ENCODE measurements around the gene TP53TG5. TPM values are rescaled to one million over a fixed set of nuclear protein-coding genes. Genes with fewer than 3 reads are reported as not detected.

The TP53TG5 gene
- total RNA-seq, 2 experiments from 2014 or later, result not detected

DNA sequence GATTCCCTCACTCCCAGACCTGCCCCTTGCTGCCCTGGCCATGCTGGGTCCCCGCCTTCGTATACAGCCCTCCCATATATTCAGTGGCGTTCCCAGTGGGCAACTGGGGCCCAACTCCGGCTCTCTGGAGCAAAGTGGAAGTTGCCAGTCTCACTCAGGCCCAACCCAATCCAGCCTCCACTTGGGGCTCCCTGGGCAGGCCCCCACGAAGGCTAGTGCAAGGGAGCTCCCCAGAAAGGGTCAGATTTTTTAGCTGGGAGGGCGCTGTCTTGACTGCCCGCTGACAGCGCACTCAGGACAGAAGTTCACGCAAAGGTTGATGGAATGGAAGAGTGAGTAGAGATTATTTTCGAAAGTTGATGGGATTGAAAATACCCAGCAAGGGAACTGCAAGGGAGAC is 5.9 kb downstream of the TP53TG5 start:
- H3K4me3 Mint-ChIP-seq, result no peak overlapping the region
- peaks cover 46% of the 10 kb centered on the region for H3K4me1 Mint-ChIP-seq
- H3K27ac Mint-ChIP-seq, result peak overlapping the region; percentile 61
- ChIA-PET CTCF (interaction anchor here (1.0 to 5.6 kb wide), 8 partner anchors 9 to 399 kb away, joined by 3 to 194 read pairs (median 31); partner anchors contain the start of genes PIGT and SYS1), POLR2A (interaction anchor here (1.5 to 5.6 kb wide), 3 partner anchors 10 to 61 kb away, joined by 4 to 63 read pairs (median 24); partner anchors contain the start of genes PIGT and SYS1)
- H3K9me3 Mint-ChIP-seq, result no peaks in the 10 kb centered on the region
- no peaks in the 10 kb centered on the region for H3K27me3 Mint-ChIP-seq
- peak; percentile 8 for DNase-seq
- H3K36me3 Mint-ChIP-seq (ENCODE audit: low read depth), result peaks cover 14% of the 10 kb centered on the region

DNA sequence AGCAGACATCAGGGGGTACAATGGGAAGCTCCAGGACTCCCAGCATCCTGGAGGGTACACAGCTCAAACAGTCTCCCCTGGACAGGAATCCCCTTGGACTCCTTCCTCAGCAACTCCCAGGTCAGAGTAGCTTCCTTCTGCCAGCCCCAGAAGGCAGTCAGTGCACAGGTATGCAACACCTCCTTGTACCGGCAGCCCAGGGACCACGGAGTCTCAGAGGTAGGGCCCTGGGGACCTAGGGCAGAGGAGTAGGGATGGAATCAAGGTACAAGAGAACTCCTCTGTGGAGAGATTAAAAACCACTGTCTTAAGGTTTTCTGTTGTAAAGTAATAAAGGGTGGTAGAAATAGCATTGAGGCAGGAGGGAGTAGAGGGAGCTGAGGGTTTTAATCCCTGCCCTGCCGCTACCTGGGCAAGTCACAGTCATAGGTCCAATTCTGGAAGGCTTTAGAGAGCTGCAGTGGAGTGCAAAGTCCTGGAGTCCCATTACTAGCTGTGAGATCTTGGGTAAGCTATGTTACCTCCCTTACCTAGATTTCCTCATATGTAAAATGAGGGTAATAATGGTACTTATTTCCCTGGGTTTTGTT is 7.5 kb downstream of the TP53TG5 start:
- POLR2A ChIA-PET, result interaction anchor here (0.6 to 5.6 kb wide), 3 partner anchors 8 to 67 kb away, joined by 3 to 63 read pairs (median 5); partner anchors contain the start of genes PIGT and SYS1
- peaks cover 57% of the 10 kb centered on the region for H3K4me1 Mint-ChIP-seq
- CTCF ChIA-PET, result interaction anchor here (0.6 to 4.6 kb wide), 6 partner anchors 13 to 400 kb away, joined by 3 to 47 read pairs (median 12); no protein-coding TSS in a partner anchor
- H3K27ac Mint-ChIP-seq, result no peak overlapping the region
- no peak overlapping the region for H3K4me3 Mint-ChIP-seq
- no peak for DNase-seq
- H3K36me3 Mint-ChIP-seq (ENCODE audit: low read depth), result peaks cover 25% of the 10 kb centered on the region
- H3K27me3 Mint-ChIP-seq, result no peaks in the 10 kb centered on the region
- H3K9me3 Mint-ChIP-seq, result no peaks in the 10 kb centered on the region

DNA sequence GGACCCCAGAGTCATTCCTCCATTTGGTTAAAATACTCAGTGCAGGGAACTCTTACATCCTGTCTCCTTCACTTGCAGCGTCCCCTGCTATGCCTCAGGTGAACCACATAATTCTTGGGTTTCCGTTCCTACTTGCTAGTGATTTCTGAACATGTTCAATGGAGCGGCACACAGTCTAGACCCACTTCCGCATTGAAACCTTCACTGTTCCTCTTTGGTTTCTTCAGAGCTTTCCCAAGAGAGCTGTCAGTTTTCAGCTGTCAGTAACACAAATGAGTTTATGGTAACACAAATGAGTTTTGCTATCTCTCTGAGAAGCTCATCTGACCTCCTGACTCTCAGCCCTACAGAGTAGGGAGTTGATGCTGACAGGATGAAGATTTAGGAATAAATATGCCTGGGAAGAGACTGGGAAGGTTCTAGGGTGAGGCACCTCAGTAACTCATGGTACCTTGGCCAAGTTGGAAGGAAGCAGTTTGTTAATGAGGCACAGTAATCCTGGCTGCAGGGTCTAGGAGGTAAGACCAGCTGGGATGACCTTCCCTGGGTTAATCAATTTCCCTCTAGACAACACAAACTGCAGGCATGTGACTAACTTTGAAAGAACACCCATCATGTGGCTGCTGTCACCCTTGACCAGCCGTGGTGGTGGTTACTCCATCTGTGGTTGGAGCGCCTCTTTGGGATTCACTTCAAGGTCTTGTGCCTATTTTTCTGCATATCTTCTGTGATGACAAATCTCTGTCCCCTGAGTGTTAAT is 9.7 kb downstream of the TP53TG5 start:
- Mint-ChIP-seq H3K4me1 (peaks cover 63% of the 10 kb centered on the region), H3K27me3 (no peaks in the 10 kb centered on the region), H3K27ac (peak overlapping the region; percentile 67), H3K4me3 (peak overlapping the region; percentile 30), H3K9me3 (no peaks in the 10 kb centered on the region), H3K36me3 (ENCODE audit: low read depth) (peaks cover 37% of the 10 kb centered on the region)
- CTCF ChIA-PET, result interaction anchor here (0.6 to 3.3 kb wide), 6 partner anchors 64 to 775 kb away, joined by 3 to 36 read pairs (median 4); no protein-coding TSS in a partner anchor
- DNase-seq, result peak; percentile 61
- POLR2A ChIA-PET, result interaction anchor here (0.5 to 2.8 kb wide), 8 partner anchors 13 to 433 kb away, joined by 3 to 12 read pairs (median 5); partner anchors contain the start of genes PIGT and SDC4

DNA sequence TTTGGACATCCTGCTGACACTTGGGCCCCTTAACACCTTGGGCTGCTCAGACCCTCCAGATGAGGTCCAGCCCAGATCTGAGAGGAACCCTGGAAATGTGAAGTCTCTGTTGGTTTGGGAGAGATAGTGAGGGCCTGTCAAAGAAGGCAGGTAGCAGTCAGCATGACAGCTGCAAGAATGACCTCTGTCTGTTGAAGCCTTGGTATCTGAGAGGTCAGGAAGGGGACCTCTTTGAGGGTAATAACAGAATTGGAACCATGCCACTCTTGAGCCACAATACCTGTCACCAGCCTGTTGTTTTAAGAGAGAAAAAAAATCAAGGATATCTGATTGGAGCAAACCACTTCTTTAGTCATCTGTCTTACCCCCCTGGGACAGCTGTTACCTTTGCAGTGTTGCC is 11.0 kb downstream of the TP53TG5 start:
- H3K4me1 Mint-ChIP-seq, result peaks cover 58% of the 10 kb centered on the region
- DNase-seq, result no peak
- H3K27ac Mint-ChIP-seq, result no peak overlapping the region
- H3K9me3 Mint-ChIP-seq, result no peaks in the 10 kb centered on the region
- H3K27me3 Mint-ChIP-seq, result no peaks in the 10 kb centered on the region
- no peak overlapping the region for H3K4me3 Mint-ChIP-seq
- POLR2A ChIA-PET, result interaction anchor here (0.7 to 1.9 kb wide), 5 partner anchors 40 to 1616 kb away, joined by 3 to 5 read pairs (median 3); partner anchors contain the start of gene PIGT
- H3K36me3 Mint-ChIP-seq (ENCODE audit: low read depth), result peaks cover 37% of the 10 kb centered on the region
- CTCF ChIA-PET, result interaction anchor here (0.9 to 3.3 kb wide), 4 partner anchors 69 to 109 kb away, joined by 3 to 36 read pairs (median 6); no protein-coding TSS in a partner anchor

DNA sequence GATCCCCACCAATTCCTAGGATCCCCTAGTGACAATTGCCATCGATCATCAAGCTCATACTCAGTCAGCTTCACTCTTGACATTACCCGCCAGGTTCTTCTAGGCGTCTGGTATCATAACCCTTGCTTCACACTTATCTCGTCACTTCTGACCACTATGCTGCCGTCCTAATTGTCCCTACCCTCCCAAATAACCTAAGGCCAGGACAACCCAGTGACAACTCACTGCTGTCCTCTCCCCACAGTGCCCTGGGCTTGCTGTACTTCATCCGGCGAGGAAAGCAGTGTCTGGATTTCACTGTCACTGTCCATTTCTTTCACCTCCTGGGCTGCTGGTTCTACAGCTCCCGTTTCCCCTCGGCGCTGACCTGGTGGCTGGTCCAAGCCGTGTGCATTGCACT is 11.5 kb downstream of the TP53TG5 start:
- H3K4me1 Mint-ChIP-seq, result peaks cover 62% of the 10 kb centered on the region
- peaks cover 37% of the 10 kb centered on the region for H3K36me3 Mint-ChIP-seq (ENCODE audit: low read depth)
- no peaks in the 10 kb centered on the region for H3K9me3 Mint-ChIP-seq
- DNase-seq, result peak; percentile 10
- no peak overlapping the region for H3K27ac Mint-ChIP-seq
- H3K4me3 Mint-ChIP-seq, result no peak overlapping the region
- CTCF ChIA-PET, result interaction anchor here (0.9 to 8.2 kb wide), 4 partner anchors 44 to 110 kb away, joined by 3 to 156 read pairs (median 4); no protein-coding TSS in a partner anchor
- no peaks in the 10 kb centered on the region for H3K27me3 Mint-ChIP-seq
- POLR2A ChIA-PET, result interaction anchor here (1.2 to 1.9 kb wide), 2 partner anchors 40 to 49 kb away, joined by 3 to 5 read pairs; partner anchors contain the start of gene PIGT

DNA sequence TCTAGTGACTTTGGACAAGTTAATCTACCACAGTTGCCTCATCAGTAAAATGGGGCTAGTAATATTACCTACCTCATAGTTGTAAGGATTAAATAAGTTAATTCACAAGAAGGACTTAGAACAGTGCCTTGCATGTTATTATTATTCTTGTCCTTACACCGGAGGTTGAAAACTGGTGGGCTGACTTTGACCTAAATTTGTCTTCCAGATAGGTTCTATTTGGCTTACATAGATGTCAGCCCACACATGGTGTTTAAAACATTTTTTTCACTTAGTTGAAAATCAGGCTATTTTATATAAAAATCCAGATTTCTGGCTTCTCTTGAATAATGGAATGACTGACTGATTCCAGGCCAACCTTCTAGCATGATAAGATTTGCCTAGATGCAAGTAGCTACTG is 11.9 kb downstream of the TP53TG5 start:
- Mint-ChIP-seq H3K27ac (no peak overlapping the region), H3K36me3 (ENCODE audit: low read depth) (peaks cover 37% of the 10 kb centered on the region), H3K9me3 (no peaks in the 10 kb centered on the region), H3K27me3 (no peaks in the 10 kb centered on the region), H3K4me1 (peaks cover 62% of the 10 kb centered on the region), H3K4me3 (no peak overlapping the region)
- ChIA-PET POLR2A (interaction anchor here (1.0 to 7.3 kb wide), 4 partner anchors 7 to 71 kb away, joined by 3 to 63 read pairs (median 4); partner anchors contain the start of gene PIGT), CTCF (interaction anchor here (0.9 to 8.2 kb wide), 5 partner anchors 10 to 110 kb away, joined by 3 to 156 read pairs (median 3); no protein-coding TSS in a partner anchor)
- DNase-seq, result no peak

DNA sequence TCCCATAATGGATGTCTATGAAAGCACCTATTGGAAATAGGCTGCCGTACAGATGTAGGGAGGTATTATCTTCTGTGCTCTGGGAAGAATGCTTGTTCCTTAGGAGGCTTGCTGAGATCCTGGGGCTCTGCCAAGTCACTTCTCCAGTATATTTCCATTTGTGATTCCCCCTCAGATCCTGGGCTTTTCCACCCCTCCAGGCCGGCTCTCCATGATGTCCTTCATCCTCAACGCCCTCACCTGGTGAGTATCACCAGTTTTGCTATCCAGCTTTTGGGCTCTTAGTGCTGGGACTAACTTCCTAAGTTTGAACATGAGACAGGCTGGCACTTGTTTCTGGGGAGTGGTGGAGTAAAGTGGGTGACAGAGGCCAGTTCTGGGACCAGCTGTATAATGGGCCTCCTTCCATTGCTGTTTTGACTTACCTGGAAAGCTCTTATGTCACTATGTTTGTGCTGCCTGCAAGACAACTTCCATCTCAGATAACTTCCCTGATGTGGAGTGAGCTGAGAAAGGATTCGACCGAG is 12.6 kb downstream of the TP53TG5 start:
- H3K36me3 Mint-ChIP-seq (ENCODE audit: low read depth), result peaks cover 37% of the 10 kb centered on the region
- H3K4me1 Mint-ChIP-seq, result peaks cover 64% of the 10 kb centered on the region
- ChIA-PET POLR2A (interaction anchor here (1.0 to 7.3 kb wide), 4 partner anchors 8 to 71 kb away, joined by 3 to 63 read pairs (median 4); no protein-coding TSS in a partner anchor), CTCF (interaction anchor here (1.1 to 8.2 kb wide), 6 partner anchors 8 to 84 kb away, joined by 3 to 156 read pairs (median 20); no protein-coding TSS in a partner anchor)
- H3K4me3 Mint-ChIP-seq, result no peak overlapping the region
- no peaks in the 10 kb centered on the region for H3K27me3 Mint-ChIP-seq
- no peak overlapping the region for H3K27ac Mint-ChIP-seq
- peak; percentile 4 for DNase-seq
- no peaks in the 10 kb centered on the region for H3K9me3 Mint-ChIP-seq

DNA sequence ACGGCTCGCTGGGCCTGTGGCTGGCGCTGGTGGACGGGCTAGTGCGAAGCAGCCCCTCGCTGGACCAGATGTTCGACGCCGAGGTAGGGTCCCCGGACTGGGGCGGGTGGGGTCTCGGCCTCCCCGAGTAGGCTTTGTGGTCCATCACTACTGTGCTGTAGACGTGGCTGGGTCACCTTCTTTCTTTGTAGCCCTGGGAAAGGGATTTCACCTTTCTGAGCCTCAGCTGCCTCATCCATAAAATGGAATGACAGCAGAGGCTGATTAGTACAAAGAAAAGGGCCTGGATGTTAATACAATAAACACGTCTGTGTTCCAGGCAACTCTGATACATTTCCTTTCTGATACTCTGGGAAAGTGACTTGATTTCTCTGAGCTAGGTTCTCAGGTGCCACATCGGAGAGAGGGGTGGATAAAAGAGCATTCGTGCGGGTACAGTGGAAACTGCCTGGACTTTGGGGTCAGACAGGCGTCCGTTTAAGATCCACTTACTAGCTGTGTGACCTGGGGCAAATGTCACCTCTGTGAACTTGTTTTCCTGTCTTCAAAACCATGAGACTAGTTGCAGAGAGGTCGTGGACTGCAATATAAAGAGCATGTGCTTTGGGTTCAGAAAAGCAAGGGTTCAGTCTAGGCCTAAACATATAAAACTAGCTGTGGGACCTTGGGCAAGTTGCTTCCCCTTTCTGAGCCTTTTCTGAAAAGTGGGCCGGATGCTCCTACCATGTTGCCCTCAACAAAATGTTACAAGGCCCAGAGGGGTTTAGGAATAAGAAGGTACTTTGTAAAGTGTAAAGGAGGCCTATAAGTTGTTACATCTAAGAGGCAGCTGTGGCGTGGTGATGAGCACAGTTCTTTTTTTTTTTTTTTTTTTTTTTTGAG is 14.3 kb downstream of the TP53TG5 start:
- Mint-ChIP-seq H3K36me3 (ENCODE audit: low read depth) (peaks cover 35% of the 10 kb centered on the region), H3K27me3 (no peaks in the 10 kb centered on the region), H3K4me3 (peak overlapping the region; percentile 92), H3K27ac (peak overlapping the region; percentile 91), H3K9me3 (no peaks in the 10 kb centered on the region), H3K4me1 (peaks cover 65% of the 10 kb centered on the region)
- ChIA-PET CTCF (interaction anchor here (0.6 to 8.2 kb wide), 29 partner anchors 10 to 578 kb away, joined by 3 to 156 read pairs (median 8); partner anchors contain the start of genes DBNDD2 and PIGT), POLR2A (interaction anchor here (0.8 to 7.3 kb wide), 12 partner anchors 10 to 571 kb away, joined by 3 to 63 read pairs (median 7); partner anchors contain the start of genes PCIF1, PIGT and SDC4)
- DNase-seq, result no peak

DNA sequence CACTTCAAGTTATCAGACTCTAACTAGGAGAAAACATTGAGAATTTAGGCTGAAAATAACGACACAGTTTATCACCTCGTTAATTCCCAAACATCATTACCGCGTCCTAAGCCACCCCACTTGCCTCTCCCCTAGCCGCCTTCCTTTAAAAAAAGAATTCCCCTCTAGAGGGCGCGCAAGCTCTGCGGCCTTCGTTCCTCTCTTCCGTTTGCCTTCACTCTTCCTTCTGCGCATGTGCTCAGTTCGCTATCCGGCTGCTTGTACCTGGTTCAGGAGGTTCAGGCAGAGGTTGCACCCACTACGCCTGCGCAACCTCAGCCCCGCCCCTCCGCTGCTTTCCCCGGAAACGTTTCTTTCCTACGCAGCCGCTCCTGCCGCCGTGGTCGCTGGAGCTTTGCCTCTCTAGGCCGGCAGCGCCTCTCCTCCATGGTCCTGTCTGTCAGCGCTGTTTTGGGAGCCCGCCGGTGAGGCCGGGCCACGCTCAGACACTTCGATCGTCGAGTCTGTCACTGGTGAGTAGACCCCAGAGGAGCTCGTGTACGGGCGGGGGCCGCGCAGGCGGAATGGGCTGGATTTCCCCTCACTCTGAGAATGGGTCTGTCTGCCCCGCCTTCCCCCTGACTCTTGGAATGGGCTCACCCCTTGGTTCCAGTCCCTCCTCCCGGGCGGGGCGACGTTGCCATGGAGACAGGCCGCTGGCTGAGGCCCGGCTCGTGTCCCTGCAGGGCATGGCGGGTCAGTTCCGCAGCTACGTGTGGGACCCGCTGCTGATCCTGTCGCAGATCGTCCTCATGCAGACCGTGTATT is 15.1 kb downstream of the TP53TG5 start, which contains the start of gene SYS1:
Gene SYS1 (plus strand): TSS at position 353 of the 807 bp plus-strand sequence. CDS start 376 bp downstream, at position 729.
- Mint-ChIP-seq H3K36me3 (ENCODE audit: low read depth) (peaks cover 29% of the 10 kb centered on the region), H3K9me3 (no peaks in the 10 kb centered on the region), H3K4me1 (peaks cover 65% of the 10 kb centered on the region), H3K4me3 (peak within 1 kb of the TSS; percentile 92), H3K27ac (peak within 1 kb of the TSS; percentile 91), H3K27me3 (no peaks in the 10 kb centered on the region)
- ChIA-PET POLR2A (interaction anchor here (0.6 to 7.3 kb wide), 19 partner anchors 9 to 643 kb away, joined by 3 to 63 read pairs (median 4); partner anchors contain the start of genes DNTTIP1, PCIF1, PIGT and SDC4), CTCF (interaction anchor here (0.6 to 8.2 kb wide), 36 partner anchors 9 to 985 kb away, joined by 3 to 156 read pairs (median 5); partner anchors contain the start of genes DBNDD2 and PIGT)
- peak; percentile 98 for DNase-seq

DNA sequence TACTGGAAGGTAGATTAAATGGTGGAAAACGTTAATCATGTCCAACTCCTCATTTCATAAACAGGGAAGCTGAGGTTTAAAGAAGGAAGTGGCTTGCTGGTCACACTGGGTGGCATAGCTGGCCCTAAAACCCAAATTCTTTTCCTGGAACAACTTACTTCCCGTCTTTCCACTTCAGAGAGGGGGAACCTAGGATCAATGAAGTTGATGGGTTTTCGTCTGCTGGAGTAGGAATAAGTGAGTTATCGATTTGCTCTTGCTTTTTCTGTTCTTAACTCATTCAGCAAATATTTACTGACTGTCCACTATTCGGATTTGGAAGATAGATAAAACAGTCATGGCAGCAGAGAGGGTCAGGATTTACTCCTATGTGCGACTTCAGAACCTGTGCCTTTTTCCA is 16.3 kb downstream of the TP53TG5 start:
- Mint-ChIP-seq H3K27me3 (no peaks in the 10 kb centered on the region), H3K36me3 (ENCODE audit: low read depth) (peaks cover 19% of the 10 kb centered on the region), H3K27ac (no peak overlapping the region), H3K4me1 (peaks cover 64% of the 10 kb centered on the region), H3K4me3 (no peak overlapping the region), H3K9me3 (no peaks in the 10 kb centered on the region)
- ChIA-PET POLR2A (interaction anchor here (1.1 to 7.3 kb wide), 6 partner anchors 11 to 573 kb away, joined by 3 to 63 read pairs (median 14); partner anchors contain the start of genes PCIF1, PIGT and SDC4), CTCF (interaction anchor here (1.1 to 8.2 kb wide), 13 partner anchors 9 to 91 kb away, joined by 3 to 156 read pairs (median 11); no protein-coding TSS in a partner anchor)
- DNase-seq, result no peak
